COLO829 (cell line): ENCODE results near the gene SCGB3A2.
"Not testable (repeated sequence)": the region's sequence is repeated elsewhere in the genome, so short reads cannot be mapped to it uniquely, and the experiment has no call there.

ENCODE experiments used
- DNase-seq: peaks from one replicate; pipeline ENCODE4 v3.0.0; 2012; ENCODE audit warnings: low spot score

The SCGB3A2 gene

DNA sequence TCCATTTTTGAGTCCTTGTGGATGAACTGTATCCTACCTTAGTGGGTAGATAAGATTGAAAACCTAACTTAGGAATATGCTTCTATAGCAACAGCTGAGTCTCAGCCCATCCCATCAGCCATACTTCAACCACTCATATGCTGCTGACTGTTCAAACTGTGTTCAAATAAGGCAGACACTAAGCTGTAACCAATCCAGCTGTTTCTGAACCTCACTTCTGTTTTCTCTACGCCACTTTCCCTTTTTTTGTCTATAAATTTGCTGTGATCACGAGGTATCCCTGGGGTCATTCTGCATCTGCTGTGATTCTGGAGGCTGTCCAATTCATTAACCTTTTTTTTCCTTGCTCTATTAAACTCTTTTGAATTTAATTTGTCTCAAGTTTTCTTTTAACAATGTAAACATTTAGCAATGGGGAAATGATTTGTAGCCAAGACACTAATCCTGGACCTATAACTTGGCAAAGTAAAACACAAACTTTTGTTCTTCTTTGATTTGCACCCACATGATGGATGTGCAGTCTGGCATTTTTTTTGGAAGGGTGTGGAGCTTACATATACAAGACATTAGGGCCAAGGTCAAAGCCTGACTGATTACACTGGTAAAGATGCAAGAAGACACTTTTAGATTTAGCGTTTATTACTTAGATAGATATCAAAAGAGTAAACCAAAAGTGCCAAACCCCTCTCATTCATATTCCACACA is 14.9 kb upstream of the SCGB3A2 start:
- no peak for DNase-seq

- DNase-seq, result no peak
Observed at GRCh38 chr5:147869112-147869511, 9.4 kb upstream of the SCGB3A2 start.

GRCh38 chr5:147869892-147870291 is 8.6 kb upstream of the SCGB3A2 start:
- DNase-seq, result not testable (repeated sequence)

- DNase-seq, result not testable (repeated sequence)
Observed at GRCh38 chr5:147871980-147872549, 6.4 kb upstream of the SCGB3A2 start.

GRCh38 chr5:147872744-147873435 is 5.6 kb upstream of the SCGB3A2 start:
- not testable (repeated sequence) for DNase-seq

- DNase-seq, result not testable (repeated sequence)
Observed at GRCh38 chr5:147874118-147874875, 4.2 kb upstream of the SCGB3A2 start.

DNA sequence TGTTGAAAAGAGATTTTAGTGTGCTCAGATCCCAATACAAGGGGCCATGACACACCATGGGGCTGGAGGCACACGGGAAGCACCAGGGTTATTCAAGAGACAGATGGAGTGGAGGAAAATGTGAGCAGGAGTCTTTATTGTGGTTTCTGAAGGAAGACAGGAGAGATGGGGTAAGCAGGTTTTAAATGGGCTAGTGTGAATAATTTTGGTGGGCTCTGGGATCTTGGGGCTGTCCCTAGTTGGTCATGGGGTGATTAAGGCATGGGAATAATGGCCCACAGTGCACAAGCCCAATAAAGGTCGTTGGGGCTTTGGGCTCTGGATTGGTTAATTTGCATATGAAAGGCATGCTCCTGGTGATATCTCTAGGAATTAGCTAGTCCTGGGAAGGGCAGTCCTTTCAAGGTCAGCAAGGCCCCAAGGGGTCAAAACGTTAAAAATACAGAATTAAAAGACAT is 3.6 kb upstream of the SCGB3A2 start:
- no peak for DNase-seq

DNA sequence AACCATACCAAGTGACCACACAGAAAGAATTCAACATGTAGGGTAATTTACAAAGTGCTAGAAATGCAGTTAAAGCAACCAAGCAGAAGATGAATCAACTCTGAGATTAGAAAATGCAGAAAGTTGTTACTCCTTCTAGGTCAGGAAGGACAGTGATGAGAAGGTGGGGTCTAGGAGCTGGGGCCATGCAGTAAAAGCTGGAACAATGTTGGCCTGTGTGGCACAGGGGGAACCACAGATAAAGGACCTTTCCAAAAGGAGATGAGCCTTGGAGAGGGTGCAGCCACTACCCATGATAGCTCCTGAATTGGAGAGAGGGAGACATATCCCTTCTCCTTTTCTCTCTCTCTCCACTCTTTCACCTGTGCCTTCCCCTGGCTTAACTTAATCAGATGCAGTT is 2.4 kb upstream of the SCGB3A2 start:
- DNase-seq, result no peak

DNA sequence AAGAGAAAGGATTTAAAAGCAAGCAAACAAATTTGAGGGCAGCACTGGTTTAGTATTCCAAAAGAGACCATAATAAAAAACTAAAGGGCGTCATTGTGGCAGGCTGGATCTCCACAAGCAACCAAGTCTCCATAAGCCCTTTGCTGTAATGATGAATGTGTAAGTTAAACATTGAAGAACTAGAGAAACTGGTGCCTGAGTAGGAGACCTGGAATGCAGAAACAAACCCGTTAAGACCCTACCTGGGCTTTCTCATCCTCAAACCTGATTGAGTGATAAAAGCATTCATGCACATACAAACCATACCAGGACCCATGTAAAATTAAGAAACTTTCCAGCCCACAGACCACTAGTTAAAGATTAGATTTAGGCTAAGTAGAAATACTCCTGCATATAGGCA is 1.9 kb upstream of the SCGB3A2 start:
- no peak for DNase-seq

- no peak for DNase-seq
Observed at GRCh38 chr5:147879784-147880183, 1.3 kb downstream of the SCGB3A2 start.

GRCh38 chr5:147880487-147880886 is 2.0 kb downstream of the SCGB3A2 start:
- DNase-seq, result peak; percentile 8

GRCh38 chr5:147882586-147883313 is 4.2 kb downstream of the SCGB3A2 start:
- DNase-seq, result no peak

DNA sequence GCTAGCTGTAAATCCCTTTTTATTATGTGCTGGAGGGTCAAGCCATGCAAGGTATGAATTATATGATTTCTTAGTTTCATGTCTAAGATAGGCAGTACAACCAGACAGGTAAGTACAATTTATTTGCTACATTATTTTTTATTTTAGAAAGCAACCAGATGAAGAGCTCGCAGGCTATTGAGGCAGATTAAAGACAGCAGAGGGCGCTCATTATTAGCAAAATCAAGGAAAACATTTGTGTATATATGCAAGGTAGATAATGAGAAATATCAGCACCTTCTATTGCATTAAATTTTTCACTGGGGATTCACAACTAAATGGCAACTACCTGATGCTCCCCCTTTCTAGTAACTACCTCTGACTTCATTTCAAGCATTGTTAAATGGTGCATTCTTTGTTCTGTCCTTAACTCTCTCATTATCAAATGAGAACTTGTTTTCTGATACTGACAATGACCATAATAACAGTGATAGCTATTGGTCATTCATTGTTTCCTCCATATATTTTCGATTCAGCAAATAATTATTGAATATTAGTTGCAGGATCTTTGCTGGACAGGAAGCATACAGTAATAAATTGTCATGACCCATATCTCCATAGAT is 8.6 kb downstream of the SCGB3A2 start:
- peak; percentile 16 for DNase-seq

GRCh38 chr5:147887930-147888329 is 9.4 kb downstream of the SCGB3A2 start:
- no peak for DNase-seq

DNA sequence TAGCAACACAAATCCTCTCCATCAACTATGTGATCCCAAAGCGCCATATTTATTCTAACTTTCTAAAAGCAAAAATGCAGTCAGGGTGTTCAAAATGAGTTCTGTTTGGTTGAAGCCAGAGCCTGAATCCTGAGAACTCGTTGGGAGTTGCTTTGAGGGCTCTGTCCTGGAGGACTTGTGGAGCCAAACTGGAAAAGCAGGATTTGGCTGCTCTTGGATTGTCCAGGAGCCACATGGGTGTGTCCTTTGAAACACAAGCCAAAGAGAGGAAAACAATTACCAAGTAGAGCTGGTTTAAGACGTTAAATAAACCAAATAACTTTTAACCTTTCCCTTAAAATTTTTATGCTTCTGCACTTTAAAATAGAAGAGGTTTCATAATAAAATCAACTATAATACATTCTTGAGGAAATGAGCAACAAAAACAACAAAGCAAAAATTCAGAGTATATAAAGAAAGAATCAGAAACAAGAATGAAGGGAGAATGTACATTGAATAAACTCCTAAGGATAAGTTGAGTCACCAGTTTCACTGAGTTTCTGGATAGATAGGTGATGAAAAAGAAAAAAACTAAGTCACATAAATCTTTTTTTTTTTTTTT is 14.3 kb downstream of the SCGB3A2 start:
- DNase-seq, result no peak

GRCh38 chr5:147893820-147894219 is 15.3 kb downstream of the SCGB3A2 start:
- DNase-seq, result no peak

DNA sequence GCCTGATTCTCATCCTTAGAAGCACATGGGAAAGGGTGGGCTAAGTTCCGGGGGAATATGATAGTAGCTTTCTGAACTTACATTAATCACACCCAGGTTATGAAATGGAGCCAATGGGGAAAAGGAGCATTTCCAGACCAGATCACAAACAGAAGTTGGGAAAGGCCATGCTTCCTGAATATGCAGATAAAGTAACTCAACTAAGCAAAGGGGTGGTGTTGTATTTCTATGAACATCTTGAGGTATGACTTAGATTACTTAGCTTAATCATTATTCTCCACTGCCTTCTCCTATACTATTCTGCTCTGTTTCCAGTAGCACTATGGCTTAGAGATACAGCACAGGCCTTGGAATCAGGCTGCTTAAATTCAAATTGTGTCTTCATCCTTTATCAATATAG is 17.4 kb downstream of the SCGB3A2 start:
- no peak for DNase-seq

- no peak for DNase-seq
Observed at GRCh38 chr5:147898875-147899401, 20.4 kb downstream of the SCGB3A2 start.

DNA sequence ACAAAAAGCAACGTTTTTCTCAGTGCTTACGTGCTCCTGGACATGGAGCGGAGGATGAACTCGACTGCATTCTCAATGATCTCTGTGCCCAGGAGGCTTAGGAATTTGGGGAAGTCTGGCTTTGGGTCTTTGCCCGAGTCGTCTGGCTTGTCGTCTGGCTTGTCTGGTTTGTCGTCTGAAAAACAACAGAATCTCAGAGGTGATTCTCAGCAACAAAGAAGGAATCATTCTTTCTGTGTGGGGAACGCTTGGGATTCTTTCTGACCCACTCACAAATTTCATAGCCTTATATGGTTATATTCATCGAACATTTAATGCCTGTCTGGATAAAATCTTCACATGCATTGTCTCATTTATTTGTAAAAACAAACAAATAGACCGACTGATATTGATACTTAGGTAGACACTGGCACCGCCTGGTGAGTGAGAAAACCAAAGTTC is 23.1 kb downstream of the SCGB3A2 start:
- DNase-seq, result no peak

- no peak for DNase-seq
Observed at GRCh38 chr5:147902609-147903115, 24.2 kb downstream of the SCGB3A2 start.
